Fibroblast of skin of right biceps (primary cell): Measurements from ENCODE around the gene TRMT2A.

ENCODE experiments used
- DNase-seq: peaks from one replicate; pipeline ENCODE4 v3.0.0-alpha.2; 2013

The TRMT2A gene

GRCh38 chr22:20099099-20099711 lies 17.8 kb downstream of the TRMT2A start:
- no peak for DNase-seq

GRCh38 chr22:20096574-20097420 lies 20.2 kb downstream of the TRMT2A start:
- no peak for DNase-seq

- DNase-seq: no peak
Observed at GRCh38 chr22:20095521-20095920, 21.5 kb downstream of the TRMT2A start.

GRCh38 chr22:20094197-20094807 lies 22.7 kb downstream of the TRMT2A start:
- no peak for DNase-seq

GRCh38 chr22:20093418-20094196 lies 23.4 kb downstream of the TRMT2A start:
- DNase-seq: no peak

GRCh38 chr22:20092477-20092854 lies 24.6 kb downstream of the TRMT2A start:
- DNase-seq: no peak

GRCh38 chr22:20091690-20092476 lies 25.1 kb downstream of the TRMT2A start:
- no peak for DNase-seq

GRCh38 chr22:20090730-20091240 lies 26.2 kb downstream of the TRMT2A start:
- no peak for DNase-seq

- DNase-seq: no peak
Observed at GRCh38 chr22:20089977-20090729, 26.9 kb downstream of the TRMT2A start.

- DNase-seq: no peak
Observed at GRCh38 chr22:20089226-20089976, 27.6 kb downstream of the TRMT2A start.

- DNase-seq: no peak
Observed at GRCh38 chr22:20088263-20088648, 28.8 kb downstream of the TRMT2A start.

- no peak for DNase-seq
Observed at GRCh38 chr22:20087319-20088262, 29.4 kb downstream of the TRMT2A start.

- no peak for DNase-seq
Observed at GRCh38 chr22:20086763-20087162, 30.3 kb downstream of the TRMT2A start.

GRCh38 chr22:20086101-20086599 lies 30.9 kb downstream of the TRMT2A start:
- DNase-seq: no peak

- no peak for DNase-seq
Observed at GRCh38 chr22:20085651-20086050, 31.4 kb downstream of the TRMT2A start.

- peak; percentile 4 for DNase-seq
Observed at GRCh38 chr22:20084547-20085413, 32.2 kb downstream of the TRMT2A start.

- no peak for DNase-seq
Observed at GRCh38 chr22:20083891-20084546, 33.0 kb downstream of the TRMT2A start.
